Measurements from ENCODE around the gene JCAD. TPM values are rescaled to one million over a fixed set of nuclear protein-coding genes. Genes with fewer than 3 reads are reported as not detected.

Gene JCAD
- total RNA-seq, 1 donor from 2014 or later = 27.3 TPM

DNA sequence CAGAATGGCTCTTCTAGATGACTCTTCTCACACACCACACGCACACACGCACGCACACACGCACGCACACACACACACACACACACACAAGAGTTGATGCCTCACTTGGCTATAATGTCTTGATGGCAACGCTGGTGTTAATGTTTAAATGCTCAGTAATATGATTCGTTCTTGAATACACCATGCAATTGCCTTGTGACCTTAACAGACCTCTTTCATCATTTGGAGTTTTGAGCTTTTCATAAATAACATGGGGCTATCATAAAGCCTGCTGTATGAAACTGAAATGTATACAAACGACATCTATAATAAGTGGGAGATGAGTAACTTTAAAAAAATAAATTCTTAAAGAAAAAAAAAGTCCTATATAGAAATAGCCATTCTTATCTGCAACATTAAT, 8.2 kb downstream of the JCAD start:
- Histone ChIP-seq H3K4me2 (ENCODE audit: low read length) (no peak overlapping the region), H3K4me3 (ENCODE audit: insufficient read depth, low read depth, low read length) (no peak overlapping the region), H3K27ac (ENCODE audit: low read depth, low read length) (no peak overlapping the region), H3K9ac (ENCODE audit: low read length) (no peak overlapping the region), H3K4me1 (ENCODE audit: insufficient read depth, low read length) (peaks cover 14% of the 10 kb centered on the region), H3K9me3 (ENCODE audit: insufficient read depth, low read depth, low read length) (no peaks in the 10 kb centered on the region), H2AFZ (ENCODE audit: low read depth, low read length) (no peak overlapping the region), H3K36me3 (ENCODE audit: insufficient read depth, low read length) (peaks cover 3% of the 10 kb centered on the region), H4K20me1 (ENCODE audit: insufficient read depth, low read length) (peaks cover 16% of the 10 kb centered on the region), H3K27me3 (ENCODE audit: insufficient read depth, low read length) (no peaks in the 10 kb centered on the region), H3K79me2 (ENCODE audit: insufficient read depth, low read length) (peaks cover 13% of the 10 kb centered on the region)
- peaks cover 18% of the 10 kb centered on the region for H3K36me3 Mint-ChIP-seq (ENCODE audit: low read depth, unreplicated experiment)
- H3K27me3 Mint-ChIP-seq (ENCODE audit: low read depth, unreplicated experiment) = peaks cover 2% of the 10 kb centered on the region
- no peaks in the 10 kb centered on the region for H3K9me3 Mint-ChIP-seq (ENCODE audit: unreplicated experiment)
- no peak overlapping the region for H3K4me3 Mint-ChIP-seq (ENCODE audit: unreplicated experiment)
- no peak for DNase-seq (ENCODE audit: low read depth)
- H3K27ac Mint-ChIP-seq (ENCODE audit: unreplicated experiment) = no peak overlapping the region
- no peak for TF ChIP-seq CTCF (IDR thresholded peaks at IDR 0.05; ENCODE audit: insufficient read depth, low read depth, low read length)
- no peak for TF ChIP-seq EZH2 (IDR thresholded peaks at IDR 0.05; ENCODE audit: insufficient read depth, low read length)
- FAIRE-seq = no peak
- peaks cover 24% of the 10 kb centered on the region for H3K4me1 Mint-ChIP-seq (ENCODE audit: low read depth, unreplicated experiment)

GRCh38 chr10:30050411-30050810, 9.0 kb downstream of the JCAD start:
- TF ChIP-seq EZH2 (IDR thresholded peaks at IDR 0.05; ENCODE audit: insufficient read depth, low read length) = no peak
- TF ChIP-seq CTCF (IDR thresholded peaks at IDR 0.05; ENCODE audit: insufficient read depth, low read depth, low read length) = no peak
- no peak overlapping the region for H3K27ac ChIP-seq (ENCODE audit: low read depth, low read length)
- H3K27me3 ChIP-seq (ENCODE audit: insufficient read depth, low read length) = no peaks in the 10 kb centered on the region
- no peak overlapping the region for H3K4me3 ChIP-seq (ENCODE audit: insufficient read depth, low read depth, low read length)
- peaks cover 16% of the 10 kb centered on the region for H4K20me1 ChIP-seq (ENCODE audit: insufficient read depth, low read length)
- peaks cover 11% of the 10 kb centered on the region for H3K4me1 ChIP-seq (ENCODE audit: insufficient read depth, low read length)
- peaks cover 5% of the 10 kb centered on the region for H3K27me3 Mint-ChIP-seq (ENCODE audit: low read depth, unreplicated experiment)
- H3K27ac Mint-ChIP-seq (ENCODE audit: unreplicated experiment) = no peak overlapping the region
- H3K79me2 ChIP-seq (ENCODE audit: insufficient read depth, low read length) = peaks cover 13% of the 10 kb centered on the region
- no peaks in the 10 kb centered on the region for H3K9me3 Mint-ChIP-seq (ENCODE audit: unreplicated experiment)
- H3K9me3 ChIP-seq (ENCODE audit: insufficient read depth, low read depth, low read length) = no peaks in the 10 kb centered on the region
- H3K4me3 Mint-ChIP-seq (ENCODE audit: unreplicated experiment) = no peak overlapping the region
- no peak overlapping the region for H3K9ac ChIP-seq (ENCODE audit: low read length)
- peaks cover 23% of the 10 kb centered on the region for H3K36me3 Mint-ChIP-seq (ENCODE audit: low read depth, unreplicated experiment)
- H3K4me1 Mint-ChIP-seq (ENCODE audit: low read depth, unreplicated experiment) = peaks cover 16% of the 10 kb centered on the region
- DNase-seq (ENCODE audit: low read depth) = no peak
- peaks cover 3% of the 10 kb centered on the region for H3K36me3 ChIP-seq (ENCODE audit: insufficient read depth, low read length)
- H3K4me2 ChIP-seq (ENCODE audit: low read length) = no peak overlapping the region
- no peak for FAIRE-seq
- H2AFZ ChIP-seq (ENCODE audit: low read depth, low read length) = no peak overlapping the region

GRCh38 chr10:30048768-30049517, 10.4 kb downstream of the JCAD start:
- Histone ChIP-seq H3K4me3 (ENCODE audit: insufficient read depth, low read depth, low read length) (no peak overlapping the region), H2AFZ (ENCODE audit: low read depth, low read length) (no peak overlapping the region), H3K4me1 (ENCODE audit: insufficient read depth, low read length) (peaks cover 8% of the 10 kb centered on the region), H3K4me2 (ENCODE audit: low read length) (no peak overlapping the region), H3K36me3 (ENCODE audit: insufficient read depth, low read length) (peaks cover 3% of the 10 kb centered on the region), H4K20me1 (ENCODE audit: insufficient read depth, low read length) (peaks cover 20% of the 10 kb centered on the region), H3K27me3 (ENCODE audit: insufficient read depth, low read length) (no peaks in the 10 kb centered on the region), H3K9me3 (ENCODE audit: insufficient read depth, low read depth, low read length) (no peaks in the 10 kb centered on the region), H3K27ac (ENCODE audit: low read depth, low read length) (no peak overlapping the region), H3K9ac (ENCODE audit: low read length) (no peak overlapping the region), H3K79me2 (ENCODE audit: insufficient read depth, low read length) (peaks cover 11% of the 10 kb centered on the region)
- DNase-seq (ENCODE audit: low read depth) (no peak), FAIRE-seq (no peak)
- no peaks in the 10 kb centered on the region for H3K9me3 Mint-ChIP-seq (ENCODE audit: unreplicated experiment)
- H3K27me3 Mint-ChIP-seq (ENCODE audit: low read depth, unreplicated experiment) = peaks cover 5% of the 10 kb centered on the region
- no peak overlapping the region for H3K27ac Mint-ChIP-seq (ENCODE audit: unreplicated experiment)
- peaks cover 10% of the 10 kb centered on the region for H3K4me1 Mint-ChIP-seq (ENCODE audit: low read depth, unreplicated experiment)
- no peak overlapping the region for H3K4me3 Mint-ChIP-seq (ENCODE audit: unreplicated experiment)
- TF ChIP-seq CTCF (IDR thresholded peaks at IDR 0.05; ENCODE audit: insufficient read depth, low read depth, low read length) (no peak), EZH2 (IDR thresholded peaks at IDR 0.05; ENCODE audit: insufficient read depth, low read length) (no peak)
- peaks cover 32% of the 10 kb centered on the region for H3K36me3 Mint-ChIP-seq (ENCODE audit: low read depth, unreplicated experiment)

Measured in astrocyte (in vitro differentiated cells and primary cell).